Astrocyte of the spinal cord (primary cell): ENCODE results near the gene GK.

Source experiments
- DNase-seq: peaks from one replicate; pipeline ENCODE4 v3.0.0; 2011; ENCODE audit warnings: low read depth, low spot score
- H3K4me3 ChIP-seq: 2 replicates; pipeline ENCODE4 v1.5.1; 2011; ENCODE audit warnings: low read depth, mild to moderate bottlenecking, low read length, moderate library complexity
- in situ Hi-C: cut with HindIII; loops from 2 replicates; pipeline ENCODE4 v1.10.0; 2017; ENCODE audit warnings: low sequenced_read_pairs
- TF ChIP-seq, protein P1 (sequence below): IDR thresholded peaks from 2 replicates; pipeline ENCODE4 v1.5.1; 2012; ENCODE audit warnings: low read depth, mild to moderate bottlenecking, low read length, inconsistent platforms

The GK gene

DNA sequence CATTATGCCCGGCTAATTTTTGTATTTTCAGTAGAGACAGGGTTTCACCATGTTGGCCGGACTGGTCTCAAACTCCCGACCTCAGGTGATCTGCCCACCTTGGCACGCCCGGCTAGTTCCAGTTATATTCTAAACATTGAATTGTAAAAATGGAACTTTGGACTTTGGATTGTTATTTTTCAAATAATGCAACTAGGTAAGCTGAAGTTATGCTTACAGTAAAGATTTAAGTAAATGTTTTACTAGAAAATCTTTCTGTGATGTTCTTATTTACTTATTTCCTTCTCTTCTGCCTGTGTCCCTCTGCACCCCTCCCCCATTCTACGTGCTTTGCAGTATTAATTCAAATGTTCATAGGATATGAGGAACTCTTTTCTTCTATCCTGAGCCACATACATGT, 26.1 kb downstream of the GK start:
- TF ChIP-seq, protein P1, sequence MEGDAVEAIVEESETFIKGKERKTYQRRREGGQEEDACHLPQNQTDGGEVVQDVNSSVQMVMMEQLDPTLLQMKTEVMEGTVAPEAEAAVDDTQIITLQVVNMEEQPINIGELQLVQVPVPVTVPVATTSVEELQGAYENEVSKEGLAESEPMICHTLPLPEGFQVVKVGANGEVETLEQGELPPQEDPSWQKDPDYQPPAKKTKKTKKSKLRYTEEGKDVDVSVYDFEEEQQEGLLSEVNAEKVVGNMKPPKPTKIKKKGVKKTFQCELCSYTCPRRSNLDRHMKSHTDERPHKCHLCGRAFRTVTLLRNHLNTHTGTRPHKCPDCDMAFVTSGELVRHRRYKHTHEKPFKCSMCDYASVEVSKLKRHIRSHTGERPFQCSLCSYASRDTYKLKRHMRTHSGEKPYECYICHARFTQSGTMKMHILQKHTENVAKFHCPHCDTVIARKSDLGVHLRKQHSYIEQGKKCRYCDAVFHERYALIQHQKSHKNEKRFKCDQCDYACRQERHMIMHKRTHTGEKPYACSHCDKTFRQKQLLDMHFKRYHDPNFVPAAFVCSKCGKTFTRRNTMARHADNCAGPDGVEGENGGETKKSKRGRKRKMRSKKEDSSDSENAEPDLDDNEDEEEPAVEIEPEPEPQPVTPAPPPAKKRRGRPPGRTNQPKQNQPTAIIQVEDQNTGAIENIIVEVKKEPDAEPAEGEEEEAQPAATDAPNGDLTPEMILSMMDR, result no peak
- H3K4me3 ChIP-seq, result no peak overlapping the region
- no peak for DNase-seq
- in situ Hi-C loops, result no loop called here

- no peak for DNase-seq
- H3K4me3 ChIP-seq, result no peak overlapping the region
- TF ChIP-seq, protein P1, result no peak
- in situ Hi-C loops, result no loop called here
Measured at GRCh38 chrX:30680618-30681017, 27.4 kb downstream of the GK start.

- TF ChIP-seq, protein P1, result no peak
- no peak overlapping the region for H3K4me3 ChIP-seq
- in situ Hi-C loops, result no loop called here
- no peak for DNase-seq
Measured at GRCh38 chrX:30688641-30689040, 35.4 kb downstream of the GK start.

- DNase-seq, result no peak
- H3K4me3 ChIP-seq, result no peak overlapping the region
- TF ChIP-seq, protein P1, result no peak
- in situ Hi-C loops, result no loop called here
Measured at GRCh38 chrX:30689116-30689515, 35.9 kb downstream of the GK start.

DNA sequence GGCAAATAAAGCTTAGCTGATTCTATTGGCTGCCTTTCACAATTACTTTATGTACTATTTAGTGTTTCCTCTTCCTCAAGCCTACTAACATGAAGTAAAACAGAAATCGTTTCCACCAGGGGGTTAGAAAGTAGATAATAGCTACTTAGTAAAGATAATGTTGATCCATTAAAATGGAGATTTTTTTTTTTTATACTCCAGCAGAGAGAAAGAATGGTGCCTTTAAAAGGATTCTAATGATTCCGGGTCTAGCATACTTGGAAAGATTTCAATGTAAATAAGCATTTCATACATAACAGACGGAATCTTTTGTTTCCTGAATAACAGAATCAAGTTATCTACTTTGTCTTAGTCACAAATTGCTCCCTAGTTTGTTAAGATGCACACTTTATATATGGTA, 37.1 kb downstream of the GK start:
- in situ Hi-C loops, result no loop called here
- no peak overlapping the region for H3K4me3 ChIP-seq
- TF ChIP-seq, protein P1, result no peak
- peak; percentile 6 for DNase-seq

GRCh38 chrX:30693999-30694650, 40.9 kb downstream of the GK start:
- H3K4me3 ChIP-seq, result no peak overlapping the region
- no peak for DNase-seq
- TF ChIP-seq, protein P1, result no peak
- in situ Hi-C loops, result no loop called here

GRCh38 chrX:30702736-30703135, 49.5 kb downstream of the GK start:
- H3K4me3 ChIP-seq, result no peak overlapping the region

More at GRCh38 chrX:30702736-30703135, 49.5 kb downstream of the GK start:
- in situ Hi-C loops, result no loop called here
- DNase-seq, result peak; percentile 36
- TF ChIP-seq, protein P1, result no peak
